Gastroesophageal sphincter (tissue), 3 donors: Measurements from ENCODE around the gene LHX2.

Source experiments
- CTCF ChIP-seq, 4 experiments: fragments of 200-600 bp in 2 of 4; fragments of 450-650 bp in 2 of 4; sonication (generic) in 1 of 4; IDR thresholded peaks; one replicate each; pipeline ENCODE4 v1.5.1; 2017 to 2019; ENCODE audit warnings: antibody characterized with exemption in 4 of 4, mild to moderate bottlenecking in 2 of 4, moderate library complexity in 2 of 4
- EP300 ChIP-seq: sonication (generic); formaldehyde crosslinking; IDR thresholded peaks from one replicate; pipeline ENCODE4 v1.6.1; 2017; ENCODE audit warnings: antibody characterized with exemption, mild to moderate bottlenecking
- POLR2A ChIP-seq, 2 donors: fragments of 450-650 bp; IDR thresholded peaks; one replicate each; pipeline ENCODE4 v1.6.1; 2017; ENCODE audit warnings: antibody characterized with exemption in 2 of 2, mild to moderate bottlenecking in 2 of 2, moderate library complexity in 1 of 2

DNA sequence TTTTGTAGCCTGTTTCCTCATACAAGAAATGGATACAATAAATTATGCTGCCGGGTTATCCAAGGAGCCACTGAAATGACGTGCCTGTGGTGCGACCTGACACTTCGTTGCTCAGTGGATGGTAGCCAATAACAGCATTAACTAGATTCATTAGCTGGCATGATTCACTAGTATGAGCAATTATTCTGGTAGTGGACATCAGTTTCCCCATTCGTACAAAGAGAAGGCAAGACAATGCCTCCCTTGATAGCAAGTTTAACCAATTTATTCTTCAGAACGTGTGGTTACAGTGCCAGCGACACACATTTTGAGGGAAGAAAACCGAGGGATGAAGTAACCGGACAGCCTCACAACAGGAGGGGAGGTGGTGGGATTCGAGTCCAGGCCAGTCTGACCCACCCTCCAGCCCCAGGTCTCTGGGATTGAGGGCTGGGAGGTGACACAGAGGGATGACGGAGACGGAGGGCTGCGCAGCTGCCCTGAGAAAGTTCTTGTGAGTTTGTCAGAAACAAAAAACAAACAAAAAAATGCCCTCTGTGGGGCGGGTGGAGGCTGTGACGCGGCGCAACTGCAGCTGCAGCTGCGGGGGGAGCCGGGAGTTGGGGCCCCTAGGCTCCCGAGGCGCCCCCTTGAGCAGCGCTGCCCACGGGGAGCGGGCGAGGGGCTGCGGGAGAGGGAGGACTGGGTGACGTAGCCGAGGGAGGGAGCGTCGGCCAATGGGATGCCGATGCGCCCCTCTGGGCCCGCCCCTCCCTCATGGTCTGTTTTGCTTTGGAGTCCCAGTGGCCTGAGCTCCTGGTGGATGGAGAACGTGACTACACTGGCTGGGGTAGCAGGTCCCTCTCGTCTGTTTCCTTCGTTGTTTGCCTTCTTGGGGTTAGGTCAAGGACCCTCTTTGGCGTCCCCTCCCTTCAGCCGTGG, 10.9 kb downstream of the LHX2 start:
- TF ChIP-seq CTCF (IDR thresholded peaks at IDR 0.05) (no peak), EP300 (no peak), POLR2A (IDR thresholded peaks at IDR 0.05) (no peak)
